Lower leg skin (tissue), 3 donors: ENCODE data around the gene HSD17B7.

Experiments
- POLR2A ChIP-seq, 2 donors: fragments of 450-650 bp; IDR thresholded peaks; one replicate each; pipeline ENCODE4 v1.6.1; 2016 to 2017; ENCODE audit warnings: antibody characterized with exemption in 2 of 2, mild to moderate bottlenecking in 1 of 2, moderate library complexity in 1 of 2
- TF ChIP-seq, protein P1 (sequence below), 3 donors: fragments of 450-650 bp; IDR thresholded peaks; one replicate each; pipeline ENCODE4 v1.5.1; 2016; ENCODE audit warnings: antibody characterized with exemption in 3 of 3, mild to moderate bottlenecking in 3 of 3, moderate library complexity in 2 of 3

DNA sequence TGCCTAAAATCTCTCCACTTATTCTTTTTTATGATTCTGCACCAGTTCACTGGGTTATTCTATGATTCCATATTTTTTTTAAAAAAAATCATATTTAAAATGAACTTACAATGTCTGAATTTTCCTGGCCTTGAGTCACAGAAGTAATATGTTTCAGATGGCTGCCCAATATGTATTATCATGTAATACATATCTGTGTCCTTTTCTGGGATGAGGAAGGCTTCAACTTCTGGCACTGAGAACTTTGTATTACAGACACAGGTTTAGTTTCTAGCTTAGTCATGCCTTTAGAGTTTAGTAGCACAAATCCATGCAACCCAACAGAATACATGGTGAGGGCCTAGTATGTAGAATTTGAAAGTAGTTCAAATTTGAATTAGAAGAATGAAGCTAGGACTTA lies 7.8 kb upstream of the HSD17B7 start:
- TF ChIP-seq, protein P1, sequence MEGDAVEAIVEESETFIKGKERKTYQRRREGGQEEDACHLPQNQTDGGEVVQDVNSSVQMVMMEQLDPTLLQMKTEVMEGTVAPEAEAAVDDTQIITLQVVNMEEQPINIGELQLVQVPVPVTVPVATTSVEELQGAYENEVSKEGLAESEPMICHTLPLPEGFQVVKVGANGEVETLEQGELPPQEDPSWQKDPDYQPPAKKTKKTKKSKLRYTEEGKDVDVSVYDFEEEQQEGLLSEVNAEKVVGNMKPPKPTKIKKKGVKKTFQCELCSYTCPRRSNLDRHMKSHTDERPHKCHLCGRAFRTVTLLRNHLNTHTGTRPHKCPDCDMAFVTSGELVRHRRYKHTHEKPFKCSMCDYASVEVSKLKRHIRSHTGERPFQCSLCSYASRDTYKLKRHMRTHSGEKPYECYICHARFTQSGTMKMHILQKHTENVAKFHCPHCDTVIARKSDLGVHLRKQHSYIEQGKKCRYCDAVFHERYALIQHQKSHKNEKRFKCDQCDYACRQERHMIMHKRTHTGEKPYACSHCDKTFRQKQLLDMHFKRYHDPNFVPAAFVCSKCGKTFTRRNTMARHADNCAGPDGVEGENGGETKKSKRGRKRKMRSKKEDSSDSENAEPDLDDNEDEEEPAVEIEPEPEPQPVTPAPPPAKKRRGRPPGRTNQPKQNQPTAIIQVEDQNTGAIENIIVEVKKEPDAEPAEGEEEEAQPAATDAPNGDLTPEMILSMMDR (IDR thresholded peaks at IDR 0.05), result no peak
- no peak for TF ChIP-seq POLR2A (IDR thresholded peaks at IDR 0.05)
